Panc1 (cell line): Measurements from ENCODE around the gene RABGAP1L.

Experiments used
- CTCF ChIP-seq: fragments of 450-650 bp; IDR thresholded peaks from 2 replicates; pipeline ENCODE4 v1.5.1; 2017; ENCODE audit warnings: mild to moderate bottlenecking
- POLR2AphosphoS5 ChIP-seq: IDR thresholded peaks from 2 replicates; pipeline ENCODE4 v1.6.1; 2012; ENCODE audit warnings: mild to moderate bottlenecking, low read depth, low read length, moderate library complexity
- REST ChIP-seq, 2 experiments: IDR thresholded peaks; 2 replicates each; pipeline ENCODE4 v1.6.1; 2011 to 2012; ENCODE audit warnings: low read depth in 2 of 2, control low read depth in 1 of 2, low read length in 1 of 2, mild to moderate bottlenecking in 1 of 2, moderate library complexity in 1 of 2; ENCODE audit not compliant: insufficient read depth in 1 of 2
- SIN3A ChIP-seq: IDR thresholded peaks from 2 replicates; pipeline ENCODE4 v1.6.1; 2012; ENCODE audit warnings: low read depth, mild to moderate bottlenecking, low read length, moderate library complexity, borderline replicate concordance; ENCODE audit not compliant: insufficient read depth
- TCF7L2 ChIP-seq: IDR thresholded peaks from 2 replicates; pipeline ENCODE4 v1.6.1; 2011; ENCODE audit warnings: mild to moderate bottlenecking, low read depth, low read length, inconsistent platforms

DNA sequence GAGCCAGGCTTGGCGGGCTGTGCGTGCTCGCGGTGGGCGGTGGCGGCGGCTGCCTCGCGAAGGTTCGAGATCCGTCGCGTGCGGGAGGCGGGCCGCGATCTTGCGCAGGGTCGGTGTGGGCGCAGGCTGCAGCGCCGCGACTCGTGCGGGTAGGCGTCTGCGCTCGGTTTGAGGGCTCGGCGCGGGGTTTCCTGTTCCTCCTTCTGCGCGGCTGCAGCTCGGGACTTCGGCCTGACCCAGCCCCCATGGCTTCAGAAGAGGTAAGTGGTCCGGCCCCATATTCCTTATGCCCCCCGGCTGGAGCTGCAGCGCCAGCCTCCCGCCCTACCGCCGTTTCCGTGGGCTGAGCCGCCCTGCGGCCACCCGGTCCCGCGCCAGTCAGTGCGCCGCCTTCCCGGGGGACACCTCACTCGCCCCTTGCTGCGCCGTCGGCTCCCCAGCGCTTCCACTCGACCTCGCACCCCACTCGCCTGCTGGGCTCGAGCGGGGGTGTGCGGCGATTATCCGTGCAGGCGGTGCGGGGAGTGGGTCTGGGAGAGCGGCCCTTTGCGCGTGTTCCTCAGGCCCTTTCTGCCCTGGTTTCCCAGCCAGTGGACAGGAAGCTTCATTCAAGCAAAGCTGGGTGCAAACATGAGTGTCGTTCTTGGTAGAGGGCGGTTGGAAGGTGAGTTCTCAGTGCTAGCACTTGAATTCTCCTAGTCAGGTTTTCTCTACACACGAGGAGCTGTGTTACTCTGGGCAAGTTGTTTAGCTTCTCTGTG lies 840.8 kb downstream of the RABGAP1L start, which contains the start of gene CACYBP:
- TF ChIP-seq CTCF (no peak), REST (IDR thresholded peaks at IDR 0.05; ENCODE audit: insufficient read depth in 1 of 2, low read depth in 2 of 2, low read length in 1 of 2) (0 out of 4 replicates have a peak, but pooled peaks of 1 of the 2 experiments have one; percentile 62), POLR2AphosphoS5 (no peak), SIN3A (peak; percentile 58; the same call in 1 of the 2 replicates), TCF7L2 (no peak)
